ENCODE data around the gene ADAMTS17.

- TF ChIP-seq CTCF (IDR thresholded peaks at IDR 0.05; ENCODE audit: borderline replicate concordance, extremely low read depth, low read length, poor library complexity, severe bottlenecking): no peak
- no peak for TF ChIP-seq EZH2 (IDR thresholded peaks at IDR 0.05; ENCODE audit: borderline replicate concordance, low read depth, low read length, severe bottlenecking)
Measured at GRCh38 chr15:100291106-100291505, 50.7 kb downstream of the ADAMTS17 start.
